HEK293 (cell line): ENCODE data around the gene CSNK1E.

Experiments
- CTCF ChIA-PET: fragments of 350-600 bp; formaldehyde crosslinking; extraction: SDS; loops from one replicate; lab custom pipeline; 2021; ENCODE audit warnings: antibody characterized with exemption; lab: Yijun Ruan, JAX
- POLR2A ChIA-PET: fragments of 300-600 bp; formaldehyde crosslinking; extraction: SDS; loops from one replicate; lab custom pipeline; 2020; ENCODE audit warnings: antibody characterized with exemption, inconsistent platforms; lab: Yijun Ruan, JAX
- H3K27ac ChIP-seq: fragments of 200-500 bp; sonication (Bioruptor generic); 2 replicates; pipeline ENCODE4 v1.5.1; 2014; ENCODE audit warnings: low read depth, low read length, control low read depth, inconsistent platforms; ENCODE audit errors: extremely low read depth
- H3K36me3 ChIP-seq, 2 experiments: fragments of 200-500 bp in 1 of 2; sonication (Bioruptor generic) in 1 of 2; 1 replicate in 1 of 2; 2 replicates in 1 of 2; pipeline ENCODE4 v1.5.1; 2014 to 2017; ENCODE audit warnings: inconsistent platforms in 2 of 2, low read length in 2 of 2; ENCODE audit not compliant: control insufficient read depth in 2 of 2, insufficient read depth in 1 of 2
- H3K4me1 ChIP-seq: fragments of 200-500 bp; sonication (Bioruptor generic); 2 replicates; pipeline ENCODE4 v1.5.1; 2014; ENCODE audit warnings: mild to moderate bottlenecking, low read length, inconsistent platforms; ENCODE audit not compliant: control insufficient read depth, insufficient read depth
- H3K4me3 ChIP-seq: 2 replicates; pipeline ENCODE4 v1.5.1; 2011; ENCODE audit warnings: low read depth, mild to moderate bottlenecking, control low read depth, low read length, moderate library complexity
- H3K9me3 ChIP-seq: fragments of 200-500 bp; sonication (Bioruptor generic); 2 replicates; pipeline ENCODE4 v1.5.1; 2014; ENCODE audit warnings: low read depth, low read length, inconsistent platforms; ENCODE audit not compliant: control insufficient read depth, insufficient read depth
- GLIS1 ChIP-seq: fragments of 450-650 bp; formaldehyde crosslinking; IDR thresholded peaks from 2 replicates; pipeline ENCODE4 v1.5.1; 2016; ENCODE audit warnings: missing biosample characterization, missing genetic modification characterization
- IKZF3 ChIP-seq: fragments of 450-650 bp; IDR thresholded peaks from 2 replicates; pipeline ENCODE4 v1.5.0; 2018; ENCODE audit warnings: missing biosample characterization, mild to moderate bottlenecking, missing genetic modification characterization, moderate library complexity
- KLF1 ChIP-seq: fragments of 450-650 bp; formaldehyde crosslinking; IDR thresholded peaks from 2 replicates; pipeline ENCODE4 v1.5.1; 2016; ENCODE audit warnings: missing biosample characterization, missing genetic modification characterization
- ZFP41 ChIP-seq: fragments of 450-650 bp; formaldehyde crosslinking; IDR thresholded peaks from 2 replicates; pipeline ENCODE4 v1.5.1; 2016; ENCODE audit warnings: missing biosample characterization, missing genetic modification characterization, borderline replicate concordance
- ZNF10 ChIP-seq: fragments of 450-650 bp; formaldehyde crosslinking; IDR thresholded peaks from 2 replicates; pipeline ENCODE4 v1.5.1; 2017; ENCODE audit warnings: missing biosample characterization, missing genetic modification characterization
- ZNF157 ChIP-seq: fragments of 450-650 bp; formaldehyde crosslinking; IDR thresholded peaks from 2 replicates; pipeline ENCODE4 v1.5.1; 2016; ENCODE audit warnings: missing biosample characterization, missing genetic modification characterization
- ZNF600 ChIP-seq: fragments of 450-650 bp; formaldehyde crosslinking; IDR thresholded peaks from 2 replicates; pipeline ENCODE4 v1.5.1; 2016; ENCODE audit warnings: missing biosample characterization, missing genetic modification characterization
- TF ChIP-seq, protein P1 (sequence below): fragments of 450-650 bp; formaldehyde crosslinking; IDR thresholded peaks from 2 replicates; pipeline ENCODE4 v1.5.1; 2016; ENCODE audit warnings: missing biosample characterization, missing genetic modification characterization
- TF ChIP-seq, protein P2 (sequence below): fragments of 450-650 bp; formaldehyde crosslinking; conservative IDR thresholded peaks from 2 replicates; pipeline ENCODE4 v1.5.1; 2016; ENCODE audit warnings: low read depth, missing biosample characterization, missing genetic modification characterization
- TF ChIP-seq, protein P3 (sequence below): fragments of 450-650 bp; formaldehyde crosslinking; IDR thresholded peaks from 2 replicates; pipeline ENCODE4 v1.5.1; 2016; ENCODE audit warnings: missing biosample characterization, missing genetic modification characterization

Gene CSNK1E

DNA sequence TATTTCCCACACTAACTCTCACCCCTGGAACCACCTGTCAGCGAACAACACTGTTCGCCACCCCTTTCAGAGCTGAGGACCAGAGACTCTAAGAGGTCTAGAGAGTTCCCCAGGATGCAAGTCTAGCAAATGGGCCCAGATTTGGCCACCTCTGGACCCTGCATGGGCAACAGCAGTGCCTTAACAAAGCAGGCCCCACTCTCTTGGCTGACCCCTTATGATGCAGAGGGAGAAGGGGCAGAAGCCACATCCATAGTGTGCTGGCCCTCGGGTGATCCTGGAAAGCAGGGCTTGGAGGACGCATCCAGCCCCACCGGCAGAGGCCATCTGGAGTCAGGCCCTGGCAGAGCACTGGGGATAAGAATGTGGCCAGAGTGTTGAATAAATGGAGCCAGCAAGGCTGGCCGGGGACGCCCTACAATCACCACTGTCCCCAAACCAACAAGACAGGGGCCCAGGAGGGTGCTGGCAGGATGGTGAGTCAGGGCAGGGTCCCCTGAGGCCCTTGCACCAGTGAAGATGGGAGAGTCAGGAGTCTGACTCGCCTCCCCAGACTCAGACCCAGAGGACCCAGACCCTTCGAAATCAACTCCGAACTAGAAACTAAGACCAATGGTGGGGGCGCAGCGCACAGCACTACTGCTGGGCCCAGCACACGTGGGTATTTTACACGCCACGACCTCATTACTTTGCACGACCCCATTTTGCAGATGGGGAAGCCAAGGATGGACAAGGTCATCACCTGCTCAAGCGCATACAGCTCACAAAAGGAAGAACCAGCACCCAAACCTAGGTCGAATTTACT is 6.5 kb downstream of the CSNK1E start:
- no peaks in the 10 kb centered on the region for H3K9me3 ChIP-seq
- peak overlapping the region; percentile 40 for H3K27ac ChIP-seq
- H3K4me3 ChIP-seq, result no peak overlapping the region
- H3K4me1 ChIP-seq, result peaks cover 21% of the 10 kb centered on the region
- TF ChIP-seq ZFP41 (tag by site-specific recombination), result no peak
- TF ChIP-seq, protein P1, sequence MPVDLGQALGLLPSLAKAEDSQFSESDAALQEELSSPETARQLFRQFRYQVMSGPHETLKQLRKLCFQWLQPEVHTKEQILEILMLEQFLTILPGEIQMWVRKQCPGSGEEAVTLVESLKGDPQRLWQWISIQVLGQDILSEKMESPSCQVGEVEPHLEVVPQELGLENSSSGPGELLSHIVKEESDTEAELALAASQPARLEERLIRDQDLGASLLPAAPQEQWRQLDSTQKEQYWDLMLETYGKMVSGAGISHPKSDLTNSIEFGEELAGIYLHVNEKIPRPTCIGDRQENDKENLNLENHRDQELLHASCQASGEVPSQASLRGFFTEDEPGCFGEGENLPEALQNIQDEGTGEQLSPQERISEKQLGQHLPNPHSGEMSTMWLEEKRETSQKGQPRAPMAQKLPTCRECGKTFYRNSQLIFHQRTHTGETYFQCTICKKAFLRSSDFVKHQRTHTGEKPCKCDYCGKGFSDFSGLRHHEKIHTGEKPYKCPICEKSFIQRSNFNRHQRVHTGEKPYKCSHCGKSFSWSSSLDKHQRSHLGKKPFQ (tag by site-specific recombination), result no peak
- no peak for TF ChIP-seq ZNF10 (tag by site-specific recombination)
- POLR2A ChIA-PET, result no interaction called here
- peaks cover 12 to 91% of the 10 kb centered on the region in 2 experiments; a peak in 2 of 3 replicates for H3K36me3 ChIP-seq
- CTCF ChIA-PET, result interaction anchor here (1.4 kb wide), 1 partner anchor 42 kb away, joined by 4 read pairs; no protein-coding TSS in a partner anchor

DNA sequence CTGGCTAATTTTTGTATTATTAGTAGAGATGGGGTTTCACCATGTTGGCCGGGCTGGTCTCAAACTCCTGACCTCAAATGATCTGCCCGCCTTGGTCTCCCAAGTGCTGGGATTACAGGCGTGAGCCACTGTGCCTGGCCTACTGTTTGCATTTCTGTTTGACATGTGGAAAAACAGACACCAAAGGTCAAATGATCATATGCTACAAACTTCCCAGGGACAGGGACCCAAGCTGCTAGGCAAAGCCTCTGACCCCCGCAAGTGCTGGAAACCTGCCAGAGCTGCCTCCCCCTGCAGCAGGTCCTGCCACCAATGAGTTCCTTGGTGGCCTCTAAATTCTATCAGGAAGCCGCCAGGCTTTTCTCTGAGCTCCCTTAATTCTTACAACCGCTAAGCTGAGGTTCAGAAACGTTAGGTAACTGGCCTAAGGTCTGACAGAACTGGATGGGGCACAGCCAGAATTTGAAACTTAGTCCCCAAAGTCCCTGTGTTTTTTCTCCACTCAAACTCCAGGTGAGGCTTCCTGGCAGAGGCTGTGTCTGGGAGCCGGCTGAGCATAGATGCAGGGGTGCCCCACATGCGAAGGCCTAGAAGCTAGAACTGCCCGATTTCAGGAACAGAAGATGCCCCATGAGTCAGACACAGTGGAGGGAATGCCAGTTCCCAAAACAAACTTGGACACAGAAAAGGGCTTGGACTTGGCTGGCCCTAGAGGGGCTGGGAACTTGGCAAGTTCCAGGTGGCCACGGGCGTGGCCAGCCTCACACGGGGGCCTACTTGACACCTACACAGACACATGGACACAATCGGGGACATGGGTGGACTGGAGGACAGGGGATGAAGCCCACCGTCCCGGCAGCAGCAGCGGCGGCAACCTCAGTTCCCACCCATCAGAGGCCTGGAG is 7.4 kb downstream of the CSNK1E start:
- peaks cover 12 to 92% of the 10 kb centered on the region in 2 experiments; a peak in 2 of 3 replicates for H3K36me3 ChIP-seq
- peak; percentile 29; the same call in 1 of the 2 replicates for TF ChIP-seq GLIS1 (tag by site-specific recombination)
- TF ChIP-seq, protein P2, sequence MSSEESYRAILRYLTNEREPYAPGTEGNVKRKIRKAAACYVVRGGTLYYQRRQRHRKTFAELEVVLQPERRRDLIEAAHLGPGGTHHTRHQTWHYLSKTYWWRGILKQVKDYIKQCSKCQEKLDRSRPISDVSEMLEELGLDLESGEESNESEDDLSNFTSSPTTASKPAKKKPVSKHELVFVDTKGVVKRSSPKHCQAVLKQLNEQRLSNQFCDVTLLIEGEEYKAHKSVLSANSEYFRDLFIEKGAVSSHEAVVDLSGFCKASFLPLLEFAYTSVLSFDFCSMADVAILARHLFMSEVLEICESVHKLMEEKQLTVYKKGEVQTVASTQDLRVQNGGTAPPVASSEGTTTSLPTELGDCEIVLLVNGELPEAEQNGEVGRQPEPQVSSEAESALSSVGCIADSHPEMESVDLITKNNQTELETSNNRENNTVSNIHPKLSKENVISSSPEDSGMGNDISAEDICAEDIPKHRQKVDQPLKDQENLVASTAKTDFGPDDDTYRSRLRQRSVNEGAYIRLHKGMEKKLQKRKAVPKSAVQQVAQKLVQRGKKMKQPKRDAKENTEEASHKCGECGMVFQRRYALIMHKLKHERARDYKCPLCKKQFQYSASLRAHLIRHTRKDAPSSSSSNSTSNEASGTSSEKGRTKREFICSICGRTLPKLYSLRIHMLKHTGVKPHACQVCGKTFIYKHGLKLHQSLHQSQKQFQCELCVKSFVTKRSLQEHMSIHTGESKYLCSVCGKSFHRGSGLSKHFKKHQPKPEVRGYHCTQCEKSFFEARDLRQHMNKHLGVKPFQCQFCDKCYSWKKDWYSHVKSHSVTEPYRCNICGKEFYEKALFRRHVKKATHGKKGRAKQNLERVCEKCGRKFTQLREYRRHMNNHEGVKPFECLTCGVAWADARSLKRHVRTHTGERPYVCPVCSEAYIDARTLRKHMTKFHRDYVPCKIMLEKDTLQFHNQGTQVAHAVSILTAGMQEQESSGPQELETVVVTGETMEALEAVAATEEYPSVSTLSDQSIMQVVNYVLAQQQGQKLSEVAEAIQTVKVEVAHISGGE (tag by site-specific recombination), result no peak
- peak; percentile 42; the same call in 1 of the 2 replicates for TF ChIP-seq KLF1 (tag by site-specific recombination)
- ChIA-PET CTCF (interaction anchor here (1.4 kb wide), 1 partner anchor 43 kb away, joined by 4 read pairs; no protein-coding TSS in a partner anchor), POLR2A (no interaction called here)
- no peak overlapping the region for H3K4me3 ChIP-seq
- H3K27ac ChIP-seq, result peak overlapping the region; percentile 40; the same call in 1 of the 2 replicates
- H3K9me3 ChIP-seq, result no peaks in the 10 kb centered on the region
- H3K4me1 ChIP-seq, result peaks cover 19% of the 10 kb centered on the region

DNA sequence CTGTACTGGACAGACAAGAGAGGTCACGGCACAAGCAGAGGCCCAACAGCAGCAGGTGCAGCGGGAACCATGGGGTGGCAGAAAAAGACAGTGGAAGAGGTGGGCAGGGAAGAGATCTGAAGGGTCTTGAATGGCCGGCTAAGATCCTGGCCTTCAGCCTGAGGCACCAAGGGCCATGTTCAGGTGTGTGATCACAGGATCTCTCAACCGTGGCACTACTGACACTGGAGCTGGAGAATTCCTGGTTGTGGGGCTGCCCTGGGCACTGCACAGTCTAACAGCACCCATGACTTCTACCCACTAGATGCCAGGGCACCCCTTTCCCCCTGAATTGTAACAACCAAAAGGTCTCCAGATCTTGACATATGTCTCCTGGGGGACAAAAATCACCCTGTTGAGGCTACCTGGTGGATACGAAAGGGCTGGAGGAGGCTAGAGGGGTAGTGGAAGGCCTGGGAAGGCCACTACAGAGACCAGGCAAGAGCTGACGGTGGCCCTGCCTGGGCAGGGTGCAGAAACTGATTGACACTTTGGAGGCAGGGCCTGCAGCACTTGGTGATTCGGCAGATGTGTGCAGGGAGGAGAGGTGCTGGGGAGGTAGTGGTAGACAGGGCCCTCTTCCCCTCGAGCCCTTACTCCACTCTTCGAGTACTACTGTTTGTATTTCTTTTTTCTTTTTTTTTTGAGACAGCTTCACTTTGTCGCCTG is 8.3 kb downstream of the CSNK1E start:
- Histone ChIP-seq H3K4me3 (no peak overlapping the region), H3K36me3 (peaks cover 12 to 92% of the 10 kb centered on the region in 2 experiments), H3K4me1 (peaks cover 11% of the 10 kb centered on the region)
- POLR2A ChIA-PET, result no interaction called here
- TF ChIP-seq, protein P3, sequence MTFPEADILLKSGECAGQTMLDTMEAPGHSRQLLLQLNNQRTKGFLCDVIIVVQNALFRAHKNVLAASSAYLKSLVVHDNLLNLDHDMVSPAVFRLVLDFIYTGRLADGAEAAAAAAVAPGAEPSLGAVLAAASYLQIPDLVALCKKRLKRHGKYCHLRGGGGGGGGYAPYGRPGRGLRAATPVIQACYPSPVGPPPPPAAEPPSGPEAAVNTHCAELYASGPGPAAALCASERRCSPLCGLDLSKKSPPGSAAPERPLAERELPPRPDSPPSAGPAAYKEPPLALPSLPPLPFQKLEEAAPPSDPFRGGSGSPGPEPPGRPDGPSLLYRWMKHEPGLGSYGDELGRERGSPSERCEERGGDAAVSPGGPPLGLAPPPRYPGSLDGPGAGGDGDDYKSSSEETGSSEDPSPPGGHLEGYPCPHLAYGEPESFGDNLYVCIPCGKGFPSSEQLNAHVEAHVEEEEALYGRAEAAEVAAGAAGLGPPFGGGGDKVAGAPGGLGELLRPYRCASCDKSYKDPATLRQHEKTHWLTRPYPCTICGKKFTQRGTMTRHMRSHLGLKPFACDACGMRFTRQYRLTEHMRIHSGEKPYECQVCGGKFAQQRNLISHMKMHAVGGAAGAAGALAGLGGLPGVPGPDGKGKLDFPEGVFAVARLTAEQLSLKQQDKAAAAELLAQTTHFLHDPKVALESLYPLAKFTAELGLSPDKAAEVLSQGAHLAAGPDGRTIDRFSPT (tag by site-specific recombination), result 0 out of 2 replicates have a peak, but pooled peaks have one; percentile 10
- TF ChIP-seq ZNF600 (tag by site-specific recombination) (0 out of 2 replicates have a peak, but pooled peaks have one; percentile 11), ZNF157 (tag by site-specific recombination) (no peak), IKZF3 (tag by site-specific recombination) (no peak)
- TF ChIP-seq, all 188 proteins: peak for 2
- Histone ChIP-seq H3K27ac (peak overlapping the region; percentile 44; the same call in 1 of the 2 replicates), H3K9me3 (no peaks in the 10 kb centered on the region)
- CTCF ChIA-PET, result no interaction called here
